CD4-positive, CD25-positive, alpha-beta regulatory T cell (primary cell): Measurements from ENCODE around the gene TRAK1. TPM values are rescaled to one million over a fixed set of nuclear protein-coding genes. Genes with fewer than 3 reads are reported as not detected.
A peak's percentile ranks its signal among the peaks of the same experiment; 100 is the strongest.

Experiments used
- ATAC-seq, 2 donors: fragments of 150-1000 bp; cut with Tn5 transposase; one replicate each; pipeline ENCODE4 v1.10.0; 2021; ENCODE audit warnings: low read depth in 2 of 2, moderate number of reproducible peaks in 2 of 2, moderate library complexity in 1 of 2
- DNase-seq, 3 donors: peaks; one replicate each; pipeline versions ENCODE4 v3.0.0 to v3.0.0-alpha.2; 2012 to 2022; ENCODE audit warnings: mixed read lengths in 1 of 3
- H3K27ac ChIP-seq: one replicate; pipeline ENCODE4 v1.7.0; 2013; ENCODE audit warnings: mild to moderate bottlenecking, low read length; ENCODE audit not compliant: insufficient read depth, poor library complexity, severe bottlenecking
- H3K27me3 ChIP-seq: one replicate; pipeline ENCODE4 v1.7.0; 2013; ENCODE audit warnings: low read length; ENCODE audit not compliant: control insufficient read depth, insufficient read depth
- H3K36me3 ChIP-seq: one replicate; pipeline ENCODE4 v1.7.0; 2013; ENCODE audit warnings: mild to moderate bottlenecking, low read length, moderate library complexity; ENCODE audit not compliant: control insufficient read depth, insufficient read depth
- H3K4me1 ChIP-seq: 2 replicates; pipeline ENCODE4 v1.7.0; 2013; ENCODE audit warnings: mild to moderate bottlenecking, low read length; ENCODE audit not compliant: insufficient read depth, control insufficient read depth, poor library complexity, severe bottlenecking
- H3K4me3 ChIP-seq: one replicate; pipeline ENCODE4 v1.7.0; 2013; ENCODE audit warnings: low read depth, mild to moderate bottlenecking, low read length, moderate library complexity
- H3K9me3 ChIP-seq, 2 experiments: 1 replicate in 1 of 2; 2 replicates in 1 of 2; pipeline ENCODE4 v1.7.0; 2013; ENCODE audit warnings: low read length in 2 of 2, mild to moderate bottlenecking in 1 of 2, moderate library complexity in 1 of 2; ENCODE audit not compliant: control insufficient read depth in 2 of 2
- H3K27ac Mint-ChIP-seq, 3 donors: one replicate each; pipeline ENCODE4 v1.8.0; 2020 to 2022; ENCODE audit warnings: mild to moderate bottlenecking in 3 of 3, mixed read lengths in 3 of 3, moderate library complexity in 2 of 3
- H3K27me3 Mint-ChIP-seq: one replicate; pipeline ENCODE4 v1.8.0; 2022; ENCODE audit warnings: mild to moderate bottlenecking, mixed read lengths
- H3K36me3 Mint-ChIP-seq: one replicate; pipeline ENCODE4 v1.8.0; 2020; ENCODE audit warnings: mixed read lengths
- H3K4me1 Mint-ChIP-seq, 4 donors: one replicate each; pipeline ENCODE4 v1.8.0; 2020 to 2022; ENCODE audit warnings: mixed read lengths in 4 of 4, mild to moderate bottlenecking in 1 of 4
- H3K4me3 Mint-ChIP-seq, 4 donors: one replicate each; pipeline ENCODE4 v1.8.0; 2020 to 2022; ENCODE audit warnings: mild to moderate bottlenecking in 4 of 4, mixed read lengths in 4 of 4, moderate library complexity in 3 of 4
- H3K9me3 Mint-ChIP-seq, 7 donors: one replicate each; pipeline ENCODE4 v1.8.0; 2020 to 2022; ENCODE audit warnings: mixed read lengths in 7 of 7, mild to moderate bottlenecking in 3 of 7, moderate library complexity in 2 of 7
- polyA plus RNA-seq, 4 donors: library from polyadenylated mRNA; unstranded; fragments of 300-500 nt; fragmentation: Illumina TruSeq; gene quantifications; one replicate each; pipeline ENCODE4 v1.2.3, GENCODE V29; 2021
- total RNA-seq: library from RNA; stranded (reverse); gene quantifications from one replicate; pipeline ENCODE4 v1.2.3, GENCODE V29; 2022

Gene TRAK1
- total and polyA plus RNA-seq, 5 donors from 2014 or later = 2.6 to 23.3 (median 3.5) TPM

- no peaks in the 10 kb centered on the region for H3K27me3 Mint-ChIP-seq
- H3K4me3 Mint-ChIP-seq = no peak overlapping the region
- H3K9me3 Mint-ChIP-seq = no peaks in the 10 kb centered on the region
- H3K27ac ChIP-seq = no peak overlapping the region
- H3K4me1 ChIP-seq = no peaks in the 10 kb centered on the region
- H3K36me3 ChIP-seq = no peaks in the 10 kb centered on the region
- no peaks in the 10 kb centered on the region for H3K9me3 ChIP-seq
- DNase-seq (no peak), ATAC-seq (no peak)
- H3K27me3 ChIP-seq = no peaks in the 10 kb centered on the region
- H3K4me3 ChIP-seq = no peak overlapping the region
- peaks cover 23% of the 10 kb centered on the region for H3K36me3 Mint-ChIP-seq
- peak overlapping the region in 1 of 3 donors; percentile 5 for H3K27ac Mint-ChIP-seq
- peaks cover 0 to 12% (median 3%) of the 10 kb centered on the region in 4 donors for H3K4me1 Mint-ChIP-seq
Measured at GRCh38 chr3:42133500-42134298, 42.5 kb downstream of the TRAK1 start.

DNA sequence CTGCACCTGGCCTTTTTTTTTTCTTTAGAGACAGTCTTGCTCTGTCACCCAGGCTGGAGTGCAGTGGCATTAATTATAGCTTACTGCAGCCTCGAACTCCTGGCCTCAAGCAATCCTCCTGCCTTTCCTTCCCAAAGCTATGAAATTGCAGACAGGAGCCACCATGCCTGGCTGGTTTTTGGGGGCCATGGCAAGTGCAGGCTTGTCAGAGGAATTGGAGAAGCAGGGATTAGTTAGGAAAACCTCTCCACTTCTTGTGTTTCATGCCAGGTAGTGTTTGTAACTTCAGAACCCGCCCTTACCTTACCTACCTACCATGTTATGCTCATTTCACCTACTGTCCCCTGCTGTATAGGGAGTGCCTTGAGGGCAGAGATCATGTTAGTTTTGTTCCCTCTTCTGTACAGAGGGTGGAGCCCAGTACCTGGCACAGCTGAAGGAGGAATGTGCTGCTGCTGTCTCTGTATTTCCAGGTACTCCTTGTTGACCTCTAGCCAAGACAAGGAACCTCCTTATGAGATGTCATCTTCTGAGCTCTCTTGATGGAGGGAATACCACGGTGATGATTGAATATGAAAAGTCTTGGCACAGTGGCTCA, 43.8 kb downstream of the TRAK1 start:
- no peak for DNase-seq
- no peaks in the 10 kb centered on the region for H3K36me3 ChIP-seq
- Mint-ChIP-seq H3K4me1 (peaks cover 0 to 12% (median 3%) of the 10 kb centered on the region in 4 donors), H3K27ac (peak overlapping the region in 1 of 3 donors; percentile 38), H3K4me3 (no peak overlapping the region), H3K9me3 (no peaks in the 10 kb centered on the region), H3K27me3 (no peaks in the 10 kb centered on the region), H3K36me3 (peaks cover 15% of the 10 kb centered on the region)
- ATAC-seq = no peak
- H3K4me1 ChIP-seq = no peaks in the 10 kb centered on the region
- no peak overlapping the region for H3K4me3 ChIP-seq
- no peaks in the 10 kb centered on the region for H3K9me3 ChIP-seq
- H3K27ac ChIP-seq = no peak overlapping the region
- no peaks in the 10 kb centered on the region for H3K27me3 ChIP-seq

- no peak for DNase-seq
- H3K36me3 ChIP-seq = no peaks in the 10 kb centered on the region
- no peaks in the 10 kb centered on the region for H3K27me3 Mint-ChIP-seq
- no peak overlapping the region for H3K27ac Mint-ChIP-seq
- H3K4me3 Mint-ChIP-seq = no peak overlapping the region
- no peaks in the 10 kb centered on the region for H3K9me3 Mint-ChIP-seq
- no peak for ATAC-seq
- no peak overlapping the region for H3K27ac ChIP-seq
- no peaks in the 10 kb centered on the region for H3K27me3 ChIP-seq
- no peaks in the 10 kb centered on the region for H3K4me1 ChIP-seq
- H3K36me3 Mint-ChIP-seq = peaks cover 9% of the 10 kb centered on the region
- no peak overlapping the region for H3K4me3 ChIP-seq
- no peaks in the 10 kb centered on the region for H3K9me3 ChIP-seq
- peaks cover 0 to 14% (median 6%) of the 10 kb centered on the region in 4 donors for H3K4me1 Mint-ChIP-seq
Measured at GRCh38 chr3:42139621-42140453, 48.7 kb downstream of the TRAK1 start.

- Mint-ChIP-seq H3K4me3 (no peak overlapping the region), H3K36me3 (peaks cover 5% of the 10 kb centered on the region), H3K9me3 (no peaks in the 10 kb centered on the region), H3K4me1 (peaks cover 0 to 10% (median 5%) of the 10 kb centered on the region in 4 donors), H3K27me3 (no peaks in the 10 kb centered on the region), H3K27ac (no peak overlapping the region)
- H3K27ac ChIP-seq = no peak overlapping the region
- no peaks in the 10 kb centered on the region for H3K9me3 ChIP-seq
- no peaks in the 10 kb centered on the region for H3K4me1 ChIP-seq
- ATAC-seq (no peak), DNase-seq (no peak)
- no peaks in the 10 kb centered on the region for H3K27me3 ChIP-seq
- no peaks in the 10 kb centered on the region for H3K36me3 ChIP-seq
- H3K4me3 ChIP-seq = no peak overlapping the region
Measured at GRCh38 chr3:42140665-42141203, 49.6 kb downstream of the TRAK1 start.

DNA sequence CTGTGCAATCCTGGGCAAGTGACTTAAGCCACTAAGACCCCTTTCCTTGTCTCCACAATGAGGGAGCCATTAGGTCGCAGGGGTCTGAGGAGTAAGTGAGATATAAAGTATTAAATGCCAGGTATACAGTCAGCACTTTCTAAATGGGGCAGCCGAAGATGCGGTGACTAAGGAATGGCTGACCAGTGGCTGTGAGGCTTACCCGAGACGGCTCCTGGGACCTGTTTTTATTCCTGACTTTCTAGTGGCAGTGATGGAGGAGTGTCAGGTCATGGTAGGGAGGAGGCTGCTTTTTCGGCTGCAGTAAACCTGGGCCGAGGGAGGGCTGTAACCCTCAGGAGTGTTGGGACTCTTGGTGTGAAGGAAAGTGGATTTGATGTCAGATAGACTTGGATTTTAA, 52.3 kb downstream of the TRAK1 start:
- H3K9me3 ChIP-seq = no peaks in the 10 kb centered on the region
- H3K4me3 Mint-ChIP-seq = no peak overlapping the region
- H3K27ac ChIP-seq = no peak overlapping the region
- DNase-seq (no peak), ATAC-seq (no peak)
- no peaks in the 10 kb centered on the region for H3K36me3 ChIP-seq
- no peaks in the 10 kb centered on the region for H3K27me3 ChIP-seq
- no peaks in the 10 kb centered on the region for H3K4me1 ChIP-seq
- no peaks in the 10 kb centered on the region for H3K9me3 Mint-ChIP-seq
- no peak overlapping the region for H3K27ac Mint-ChIP-seq
- H3K27me3 Mint-ChIP-seq = no peaks in the 10 kb centered on the region
- peaks cover 0 to 24% (median 18%) of the 10 kb centered on the region in 4 donors for H3K4me1 Mint-ChIP-seq
- no peak overlapping the region for H3K4me3 ChIP-seq
- H3K36me3 Mint-ChIP-seq = peaks cover 3% of the 10 kb centered on the region

- Histone ChIP-seq H3K27ac (no peak overlapping the region), H3K9me3 (no peaks in the 10 kb centered on the region), H3K4me3 (no peak overlapping the region), H3K36me3 (no peaks in the 10 kb centered on the region), H3K4me1 (no peaks in the 10 kb centered on the region), H3K27me3 (no peaks in the 10 kb centered on the region)
- H3K27ac Mint-ChIP-seq = peak overlapping the region in 1 of 3 donors; percentile 5
- ATAC-seq (no peak), DNase-seq (no peak)
- H3K27me3 Mint-ChIP-seq = no peaks in the 10 kb centered on the region
- peaks cover 0 to 28% (median 24%) of the 10 kb centered on the region in 4 donors for H3K4me1 Mint-ChIP-seq
- H3K4me3 Mint-ChIP-seq = no peak overlapping the region
- peaks cover 3% of the 10 kb centered on the region for H3K36me3 Mint-ChIP-seq
- no peaks in the 10 kb centered on the region for H3K9me3 Mint-ChIP-seq
Measured at GRCh38 chr3:42144209-42144608, 53.1 kb downstream of the TRAK1 start.

DNA sequence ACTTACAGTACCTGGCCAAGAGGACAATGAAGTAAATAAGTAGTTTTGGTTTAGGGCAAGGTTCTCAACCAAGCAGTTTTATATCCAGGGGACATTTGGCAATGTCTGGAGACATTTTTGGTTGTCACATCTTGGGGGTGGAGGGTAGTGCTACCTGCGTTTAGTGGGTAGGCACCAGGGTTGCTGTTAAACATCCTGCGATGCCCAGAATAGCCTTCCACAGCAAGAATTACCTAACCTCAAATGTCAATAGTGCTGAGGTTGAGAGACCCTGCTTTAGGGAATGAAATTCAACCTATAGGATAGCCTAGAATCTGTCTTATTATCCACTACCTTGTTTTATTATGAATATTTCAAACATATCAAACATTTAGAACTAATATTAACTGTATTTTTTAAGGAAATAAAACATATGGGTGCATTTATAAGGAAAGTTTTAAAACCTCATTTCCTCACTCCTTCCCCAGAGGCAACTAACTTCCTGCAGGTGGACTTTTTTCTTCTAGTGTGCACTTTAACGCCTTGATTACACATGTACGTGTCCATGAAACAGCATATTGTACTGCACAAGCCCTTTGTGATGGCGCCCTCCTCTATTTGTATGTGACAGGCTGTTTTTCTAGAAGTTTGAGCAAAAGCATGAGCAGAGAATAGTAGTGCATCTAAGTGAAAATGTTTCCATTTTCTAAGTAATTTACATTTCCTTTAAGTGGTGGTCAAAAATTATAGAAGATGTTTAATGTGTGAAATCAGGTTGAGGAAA, 57.1 kb downstream of the TRAK1 start:
- H3K9me3 ChIP-seq = no peaks in the 10 kb centered on the region
- DNase-seq (no peak), ATAC-seq (no peak)
- no peak overlapping the region for H3K27ac ChIP-seq
- H3K36me3 ChIP-seq = no peaks in the 10 kb centered on the region
- no peak overlapping the region for H3K4me3 ChIP-seq
- no peaks in the 10 kb centered on the region for H3K27me3 Mint-ChIP-seq
- H3K9me3 Mint-ChIP-seq = peaks cover 0 to 2% (median 0%) of the 10 kb centered on the region in 7 donors
- H3K4me1 ChIP-seq = no peaks in the 10 kb centered on the region
- peak overlapping the region in 1 of 3 donors; percentile 36 for H3K27ac Mint-ChIP-seq
- H3K4me3 Mint-ChIP-seq = peak overlapping the region in 1 of 4 donors; percentile 6
- H3K36me3 Mint-ChIP-seq = peaks cover 4% of the 10 kb centered on the region
- peaks cover 0 to 31% (median 28%) of the 10 kb centered on the region in 4 donors for H3K4me1 Mint-ChIP-seq
- H3K27me3 ChIP-seq = no peaks in the 10 kb centered on the region
